Gastroesophageal sphincter (tissue), 4 donors: ENCODE measurements around the gene PRKRIP1. TPM values are rescaled to one million over a fixed set of nuclear protein-coding genes. Genes with fewer than 3 reads are reported as not detected.

ENCODE experiments used
- ATAC-seq: fragments of 150-250 bp; one replicate; pipeline ENCODE4 v1.9.1; 2016; ENCODE audit warnings: mild to moderate bottlenecking, moderate library complexity
- H3K27ac ChIP-seq, 4 donors: fragments of 200-600 bp; sonication (generic) in 3 of 4; 1 replicate in 3 of 4; 2 replicates in 1 of 4; pipeline ENCODE4 v1.5.1; 2016 to 2019
- H3K27me3 ChIP-seq: fragments of 200-600 bp; sonication (generic); one replicate; pipeline ENCODE4 v1.5.1; 2019
- H3K36me3 ChIP-seq, 2 donors: fragments of 200-600 bp; sonication (generic); one replicate each; pipeline ENCODE4 v1.5.1; 2019; ENCODE audit warnings: control low read depth in 1 of 2
- H3K4me1 ChIP-seq, 3 donors: fragments of 200-600 bp; sonication (generic); 1 replicate in 2 of 3; 2 replicates in 1 of 3; pipeline ENCODE4 v1.5.1; 2016 to 2019; ENCODE audit warnings: control low read depth in 2 of 3
- H3K4me3 ChIP-seq, 2 donors: fragments of 200-600 bp; sonication (generic); one replicate each; pipeline ENCODE4 v1.5.1; 2019; ENCODE audit warnings: mild to moderate bottlenecking in 1 of 2, moderate library complexity in 1 of 2
- H3K9me3 ChIP-seq, 3 donors: fragments of 200-600 bp; sonication (generic); one replicate each; pipeline ENCODE4 v1.5.1; 2017 to 2019; ENCODE audit warnings: control low read depth in 2 of 3
- EP300 ChIP-seq: sonication (generic); formaldehyde crosslinking; IDR thresholded peaks from one replicate; pipeline ENCODE4 v1.6.1; 2017; ENCODE audit warnings: antibody characterized with exemption, mild to moderate bottlenecking
- POLR2A ChIP-seq, 2 donors: fragments of 450-650 bp; IDR thresholded peaks; one replicate each; pipeline ENCODE4 v1.6.1; 2017; ENCODE audit warnings: antibody characterized with exemption in 2 of 2, mild to moderate bottlenecking in 2 of 2, moderate library complexity in 1 of 2
- POLR2AphosphoS5 ChIP-seq: sonication (generic); formaldehyde crosslinking; IDR thresholded peaks from one replicate; pipeline ENCODE4 v1.6.1; 2017; ENCODE audit warnings: antibody characterized with exemption
- WGBS, 2 donors: methylation state at CpG; one replicate each; pipeline ENCODE4 v1.1.5; 2018; ENCODE audit warnings: low coverage in 1 of 2; 5-methylcytosine and 5-hydroxymethylcytosine counted together
- total RNA-seq, 4 donors: library from RNA; depleted of rRNA; stranded (reverse); fragments of >200 nt; gene quantifications; one replicate each; pipeline ENCODE4 v1.1.0, GENCODE V29; 2016
- TF ChIP-seq, protein P1 (sequence below), 4 experiments: fragments of 200-600 bp in 2 of 4; fragments of 450-650 bp in 2 of 4; sonication (generic) in 1 of 4; IDR thresholded peaks; one replicate each; pipeline ENCODE4 v1.5.1; 2017 to 2019; ENCODE audit warnings: antibody characterized with exemption in 4 of 4, mild to moderate bottlenecking in 2 of 4, moderate library complexity in 2 of 4

The PRKRIP1 gene
- total RNA-seq, 4 donors from 2014 or later = 11.7 to 48.7 (median 24.4) TPM

DNA sequence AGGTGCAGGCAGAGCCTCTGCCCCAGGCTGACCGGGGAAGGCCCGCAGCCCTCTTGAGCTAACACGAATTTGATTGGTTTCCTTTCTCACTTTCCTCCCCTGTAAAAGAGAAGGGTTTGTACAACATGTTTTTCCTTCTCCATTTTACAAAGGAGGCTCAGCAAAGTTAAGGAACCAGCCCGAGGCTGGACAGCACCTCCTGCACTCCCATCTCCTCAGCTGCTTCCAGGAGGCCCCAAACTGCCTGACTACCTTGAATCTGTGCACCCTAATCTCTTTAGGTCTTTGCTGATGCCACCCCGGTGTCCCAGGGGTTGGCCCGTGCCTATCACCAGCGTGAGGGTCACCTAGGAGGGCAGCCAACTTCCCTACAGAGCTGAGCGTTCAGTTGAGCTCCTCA lies 64.3 kb downstream of the PRKRIP1 start:
- Histone ChIP-seq H3K27me3 (no peaks in the 10 kb centered on the region), H3K27ac (no peak overlapping the region), H3K36me3 (peaks cover 0 to 51% of the 10 kb centered on the region in 2 donors), H3K4me1 (peaks cover 0 to 31% (median 5%) of the 10 kb centered on the region in 3 donors), H3K4me3 (no peak overlapping the region), H3K9me3 (no peaks in the 10 kb centered on the region)
- TF ChIP-seq POLR2A (IDR thresholded peaks at IDR 0.05) (no peak), POLR2AphosphoS5 (no peak), EP300 (no peak)
- TF ChIP-seq, protein P1, sequence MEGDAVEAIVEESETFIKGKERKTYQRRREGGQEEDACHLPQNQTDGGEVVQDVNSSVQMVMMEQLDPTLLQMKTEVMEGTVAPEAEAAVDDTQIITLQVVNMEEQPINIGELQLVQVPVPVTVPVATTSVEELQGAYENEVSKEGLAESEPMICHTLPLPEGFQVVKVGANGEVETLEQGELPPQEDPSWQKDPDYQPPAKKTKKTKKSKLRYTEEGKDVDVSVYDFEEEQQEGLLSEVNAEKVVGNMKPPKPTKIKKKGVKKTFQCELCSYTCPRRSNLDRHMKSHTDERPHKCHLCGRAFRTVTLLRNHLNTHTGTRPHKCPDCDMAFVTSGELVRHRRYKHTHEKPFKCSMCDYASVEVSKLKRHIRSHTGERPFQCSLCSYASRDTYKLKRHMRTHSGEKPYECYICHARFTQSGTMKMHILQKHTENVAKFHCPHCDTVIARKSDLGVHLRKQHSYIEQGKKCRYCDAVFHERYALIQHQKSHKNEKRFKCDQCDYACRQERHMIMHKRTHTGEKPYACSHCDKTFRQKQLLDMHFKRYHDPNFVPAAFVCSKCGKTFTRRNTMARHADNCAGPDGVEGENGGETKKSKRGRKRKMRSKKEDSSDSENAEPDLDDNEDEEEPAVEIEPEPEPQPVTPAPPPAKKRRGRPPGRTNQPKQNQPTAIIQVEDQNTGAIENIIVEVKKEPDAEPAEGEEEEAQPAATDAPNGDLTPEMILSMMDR (IDR thresholded peaks at IDR 0.05) = no peak
- ATAC-seq = no peak
- WGBS, 2 donors = 79 to 100% methylated on average over 1 to 8 of the region's 8 CpGs

DNA sequence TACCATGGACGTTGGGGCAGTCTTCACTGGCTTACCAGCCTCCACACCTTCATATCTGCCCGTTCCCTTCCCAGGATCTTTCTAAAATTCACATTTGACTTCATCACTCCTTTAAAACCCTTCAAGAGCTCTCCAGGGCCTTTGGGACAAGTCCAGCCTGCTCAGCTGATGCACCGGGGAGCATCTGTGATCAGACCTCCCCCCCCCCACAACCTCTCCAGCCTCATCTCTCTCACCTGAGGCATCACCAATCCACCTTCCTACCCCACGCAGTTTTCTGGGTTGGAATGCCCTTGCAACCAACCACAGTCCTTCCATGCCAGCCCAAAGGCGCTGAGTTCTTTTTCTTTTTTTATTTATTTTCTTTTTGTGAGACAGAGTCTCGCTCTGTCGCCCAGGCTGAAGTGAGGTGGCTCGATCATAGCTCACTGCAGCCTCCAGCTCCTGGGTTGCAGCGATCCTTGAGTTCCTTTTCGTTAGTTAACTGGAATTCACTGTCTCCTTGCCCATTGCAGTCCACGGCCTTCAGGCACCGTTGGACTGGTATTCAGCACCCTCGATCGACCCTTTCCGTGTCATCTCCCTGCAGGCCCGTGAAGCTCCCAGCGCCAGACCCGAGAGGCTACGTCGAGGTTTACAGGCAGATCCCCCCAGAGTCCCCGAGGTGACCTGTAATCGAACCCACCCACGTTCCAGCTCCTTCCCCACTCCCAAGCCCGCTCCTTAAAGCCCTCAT lies 67.8 kb downstream of the PRKRIP1 start:
- no peaks in the 10 kb centered on the region for H3K27me3 ChIP-seq
- peak overlapping the region in 3 of 4 donors; percentile 78 to 83 (median 82) for H3K27ac ChIP-seq
- peak overlapping the region; percentile 92 to 98 for H3K4me3 ChIP-seq
- TF ChIP-seq POLR2AphosphoS5 = no peak
- TF ChIP-seq, protein P1 (IDR thresholded peaks at IDR 0.05) = no peak
- TF ChIP-seq POLR2A (IDR thresholded peaks at IDR 0.05) = no peak
- no peak for TF ChIP-seq EP300
- H3K36me3 ChIP-seq = peaks cover 0 to 34% of the 10 kb centered on the region in 2 donors
- no peaks in the 10 kb centered on the region for H3K9me3 ChIP-seq
- H3K4me1 ChIP-seq = peaks cover 0 to 57% (median 9%) of the 10 kb centered on the region in 3 donors
- 13 to 24% methylated on average over 3 to 17 of the region's 24 CpGs for WGBS, 2 donors
- no peak for ATAC-seq

DNA sequence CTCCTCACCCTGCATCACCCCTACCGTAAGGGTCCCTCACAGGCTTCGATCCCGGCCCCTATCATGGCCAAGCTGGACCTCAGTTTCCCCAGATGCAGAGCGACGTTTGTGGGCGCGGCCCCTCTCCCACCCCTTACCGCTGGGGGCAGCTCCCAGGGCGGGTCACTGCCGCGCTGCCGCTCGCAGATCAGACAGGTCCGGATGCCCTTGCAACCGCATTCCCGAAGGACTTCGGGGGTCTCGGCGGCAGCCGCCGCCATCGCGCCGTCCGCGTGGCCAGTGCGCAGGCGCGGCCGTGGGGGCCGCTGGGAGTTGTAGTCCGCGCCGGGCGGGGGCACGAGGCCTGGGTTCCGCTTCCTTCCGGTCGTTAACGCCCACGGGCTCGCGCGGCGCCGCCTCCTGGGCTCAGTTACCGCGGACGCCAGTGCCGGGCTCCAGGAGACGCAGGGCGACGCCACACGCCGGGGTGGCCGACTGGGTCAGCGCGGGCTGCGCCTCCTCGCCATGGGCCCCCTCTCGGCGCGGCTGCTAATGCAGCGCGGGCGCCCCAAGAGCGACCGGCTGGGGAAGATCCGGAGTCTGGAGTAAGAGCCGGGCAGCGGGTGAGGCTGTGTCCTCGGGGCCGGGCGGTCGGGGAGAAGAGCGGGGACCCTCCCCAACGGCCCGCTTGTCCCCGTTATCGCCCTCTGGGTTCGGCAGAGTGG lies 68.6 kb downstream of the PRKRIP1 start, which contains the start of the genes ALKBH4 and LRWD1:
Gene ALKBH4 (minus strand): TSS at position 287 of the 704 bp plus-strand sequence. CDS start 27 bp downstream, at position 260.
Gene LRWD1 (plus strand): TSS at position 408 of the 704 bp plus-strand sequence. CDS start 97 bp downstream, at position 505.
- Histone ChIP-seq H3K36me3 (peaks cover 0 to 34% of the 10 kb centered on the region in 2 donors), H3K27ac (peak within 1 kb of the TSS in 3 of 4 donors; percentile 78 to 83 (median 82)), H3K4me3 (peak within 1 kb of the TSS; percentile 92 to 98), H3K27me3 (no peaks in the 10 kb centered on the region), H3K4me1 (peaks cover 0 to 57% (median 9%) of the 10 kb centered on the region in 3 donors), H3K9me3 (no peaks in the 10 kb centered on the region)
- no CpG with 5 or more reads among the region's 81 CpGs for WGBS, 2 donors
- TF ChIP-seq POLR2A (IDR thresholded peaks at IDR 0.05) (peak in 1 of 2 donors; percentile 63), POLR2AphosphoS5 (peak; percentile 70), EP300 (no peak)
- TF ChIP-seq, protein P1 (IDR thresholded peaks at IDR 0.05) = peak in 2 of 4 experiments; percentile 31 to 54
- ATAC-seq = peak; percentile 96

DNA sequence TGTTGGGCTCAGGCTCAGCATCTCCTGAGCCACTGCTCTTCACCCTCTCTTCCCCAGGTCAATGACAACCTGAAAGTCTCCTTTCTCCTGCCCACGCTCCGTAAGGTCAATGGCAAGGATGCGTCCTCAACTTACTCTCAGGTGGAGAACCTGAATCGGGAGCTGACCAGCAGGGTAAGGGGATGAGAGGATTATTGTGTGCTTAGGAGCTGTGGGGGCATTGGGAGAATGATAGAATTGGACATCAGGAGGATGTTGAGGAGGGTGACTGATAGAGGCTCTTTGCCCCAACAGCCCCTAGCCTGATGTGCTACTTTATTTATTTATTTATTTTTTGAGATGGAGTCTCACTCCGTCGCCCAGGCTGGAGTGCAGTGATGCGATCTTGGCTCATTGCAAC lies 69.9 kb downstream of the PRKRIP1 start:
- Histone ChIP-seq H3K27ac (no peak overlapping the region), H3K4me3 (peak overlapping the region in 1 of 2 donors; percentile 98), H3K4me1 (peaks cover 0 to 57% (median 9%) of the 10 kb centered on the region in 3 donors), H3K27me3 (no peaks in the 10 kb centered on the region), H3K9me3 (no peaks in the 10 kb centered on the region), H3K36me3 (peaks cover 0 to 39% of the 10 kb centered on the region in 2 donors)
- TF ChIP-seq POLR2AphosphoS5 (no peak), POLR2A (IDR thresholded peaks at IDR 0.05) (no peak), EP300 (no peak)
- TF ChIP-seq, protein P1 (IDR thresholded peaks at IDR 0.05) = no peak
- WGBS, 2 donors = 90 to 97% methylated on average over 3 to 4 of the region's 7 CpGs
- ATAC-seq = no peak
